Measurements from ENCODE around the gene SPARC.

SPARC gene

DNA sequence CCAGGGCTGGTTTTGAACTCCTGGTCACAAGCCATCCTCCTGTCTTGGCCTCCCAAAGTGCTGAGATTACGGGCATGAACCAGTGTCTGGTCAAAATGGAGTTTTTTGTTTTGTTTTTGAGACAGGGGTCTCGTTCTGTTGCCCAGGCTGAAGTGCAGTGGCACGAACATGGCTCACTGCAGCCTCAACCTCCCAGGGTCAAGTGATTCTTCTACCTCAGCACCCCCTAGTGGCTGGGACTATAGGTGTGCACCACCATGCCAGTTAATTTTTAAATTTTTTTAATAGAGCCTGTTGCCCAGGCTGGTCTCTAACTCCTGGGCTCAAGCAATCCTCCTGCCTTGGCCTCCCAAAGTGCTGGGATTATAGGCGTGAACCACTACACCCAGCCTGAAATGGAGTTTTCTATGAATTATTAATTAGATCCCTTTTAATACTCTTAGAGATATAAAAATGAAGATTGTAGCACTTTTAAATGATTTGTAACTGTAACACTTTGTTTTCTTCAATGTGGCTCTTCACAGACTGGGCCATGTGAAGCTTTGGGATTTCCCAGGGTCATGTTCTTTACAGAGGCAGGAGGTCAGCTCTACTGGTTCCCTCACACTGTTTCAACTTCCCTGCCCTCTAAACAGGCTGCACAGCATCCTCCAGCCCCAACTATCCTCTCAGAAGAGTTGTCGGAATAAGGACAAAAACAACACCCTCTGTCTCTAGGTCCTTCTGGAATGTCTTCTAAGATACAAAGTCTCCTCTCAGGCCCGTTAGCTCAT lies 32.7 kb upstream of the SPARC start:
- TF ChIP-seq, protein P1, sequence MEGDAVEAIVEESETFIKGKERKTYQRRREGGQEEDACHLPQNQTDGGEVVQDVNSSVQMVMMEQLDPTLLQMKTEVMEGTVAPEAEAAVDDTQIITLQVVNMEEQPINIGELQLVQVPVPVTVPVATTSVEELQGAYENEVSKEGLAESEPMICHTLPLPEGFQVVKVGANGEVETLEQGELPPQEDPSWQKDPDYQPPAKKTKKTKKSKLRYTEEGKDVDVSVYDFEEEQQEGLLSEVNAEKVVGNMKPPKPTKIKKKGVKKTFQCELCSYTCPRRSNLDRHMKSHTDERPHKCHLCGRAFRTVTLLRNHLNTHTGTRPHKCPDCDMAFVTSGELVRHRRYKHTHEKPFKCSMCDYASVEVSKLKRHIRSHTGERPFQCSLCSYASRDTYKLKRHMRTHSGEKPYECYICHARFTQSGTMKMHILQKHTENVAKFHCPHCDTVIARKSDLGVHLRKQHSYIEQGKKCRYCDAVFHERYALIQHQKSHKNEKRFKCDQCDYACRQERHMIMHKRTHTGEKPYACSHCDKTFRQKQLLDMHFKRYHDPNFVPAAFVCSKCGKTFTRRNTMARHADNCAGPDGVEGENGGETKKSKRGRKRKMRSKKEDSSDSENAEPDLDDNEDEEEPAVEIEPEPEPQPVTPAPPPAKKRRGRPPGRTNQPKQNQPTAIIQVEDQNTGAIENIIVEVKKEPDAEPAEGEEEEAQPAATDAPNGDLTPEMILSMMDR (IDR thresholded peaks at IDR 0.05; ENCODE audit: insufficient read depth, low read length, missing control alignments), result peak; percentile 45
- POLR2A ChIA-PET, result interaction anchor here (0.9 to 6.0 kb wide), 16 partner anchors 13 to 61 kb away, joined by 3 to 94 read pairs (median 12); partner anchors contain the start of genes G3BP1 and SPARC
- no peak overlapping the region for H3K4me3 ChIP-seq (ENCODE audit: low read depth, low read length)
- DNase-seq (ENCODE audit: low read depth, low spot score), result no peak
- CTCF ChIA-PET, result interaction anchor here (0.7 to 9.9 kb wide), 18 partner anchors 12 to 66 kb away, joined by 3 to 153 read pairs (median 10); no protein-coding TSS in a partner anchor

DNA sequence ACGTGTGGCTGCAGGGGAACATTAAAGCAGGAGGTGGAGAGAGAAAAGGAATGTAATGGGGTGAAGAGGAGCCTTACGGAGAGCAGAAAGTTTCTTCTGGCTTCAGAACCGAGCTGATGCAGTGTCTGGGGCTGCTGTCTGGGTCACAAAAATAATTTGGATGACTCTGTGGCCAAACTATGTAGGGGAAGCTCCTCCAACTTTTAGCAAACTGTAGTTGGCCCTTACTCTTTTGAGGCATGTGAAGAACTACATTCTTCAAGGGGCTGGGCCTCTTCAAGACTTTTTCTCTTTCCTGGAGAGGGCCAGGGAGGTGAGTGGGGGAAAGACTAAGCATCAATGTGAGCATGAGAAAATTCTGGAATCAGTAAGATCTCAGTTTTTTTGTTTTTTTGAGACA lies 31.9 kb upstream of the SPARC start:
- ChIA-PET CTCF (interaction anchor here (0.7 to 9.9 kb wide), 15 partner anchors 8 to 66 kb away, joined by 3 to 153 read pairs (median 10); no protein-coding TSS in a partner anchor), POLR2A (interaction anchor here (0.9 to 6.0 kb wide), 17 partner anchors 12 to 61 kb away, joined by 3 to 94 read pairs (median 8); partner anchors contain the start of genes G3BP1 and SPARC)
- TF ChIP-seq, protein P1 (IDR thresholded peaks at IDR 0.05; ENCODE audit: insufficient read depth, low read length, missing control alignments), result no peak
- peak; percentile 93 for DNase-seq (ENCODE audit: low read depth, low spot score)
- H3K4me3 ChIP-seq (ENCODE audit: low read depth, low read length), result peak overlapping the region; percentile 6

DNA sequence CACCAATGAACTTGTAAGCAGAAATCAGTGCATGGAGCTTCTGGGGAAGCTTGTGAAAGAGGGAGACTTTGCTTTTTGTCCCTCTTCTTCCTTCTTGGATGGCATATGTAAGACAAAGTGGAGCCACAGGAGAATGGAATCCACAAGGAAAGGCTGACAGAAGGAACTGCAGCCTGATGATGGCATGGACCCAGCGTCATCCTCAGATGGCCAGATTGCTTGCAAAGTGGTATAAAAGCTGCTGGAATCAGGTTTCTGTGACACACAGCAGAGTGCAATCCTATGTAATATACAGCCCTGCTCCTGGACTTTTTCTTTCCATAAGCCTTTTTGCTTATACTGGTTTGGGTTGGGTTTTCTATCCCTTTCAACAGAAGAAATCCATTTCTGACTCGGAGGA lies 31.4 kb upstream of the SPARC start:
- no peak for DNase-seq (ENCODE audit: low read depth, low spot score)
- CTCF ChIA-PET, result interaction anchor here (0.8 to 9.9 kb wide), 14 partner anchors 9 to 65 kb away, joined by 3 to 153 read pairs (median 10); no protein-coding TSS in a partner anchor
- TF ChIP-seq, protein P1 (IDR thresholded peaks at IDR 0.05; ENCODE audit: insufficient read depth, low read length, missing control alignments), result no peak
- peak overlapping the region; percentile 10 for H3K4me3 ChIP-seq (ENCODE audit: low read depth, low read length)
- POLR2A ChIA-PET, result interaction anchor here (0.9 to 6.0 kb wide), 16 partner anchors 12 to 60 kb away, joined by 3 to 94 read pairs (median 12); partner anchors contain the start of genes G3BP1 and SPARC

DNA sequence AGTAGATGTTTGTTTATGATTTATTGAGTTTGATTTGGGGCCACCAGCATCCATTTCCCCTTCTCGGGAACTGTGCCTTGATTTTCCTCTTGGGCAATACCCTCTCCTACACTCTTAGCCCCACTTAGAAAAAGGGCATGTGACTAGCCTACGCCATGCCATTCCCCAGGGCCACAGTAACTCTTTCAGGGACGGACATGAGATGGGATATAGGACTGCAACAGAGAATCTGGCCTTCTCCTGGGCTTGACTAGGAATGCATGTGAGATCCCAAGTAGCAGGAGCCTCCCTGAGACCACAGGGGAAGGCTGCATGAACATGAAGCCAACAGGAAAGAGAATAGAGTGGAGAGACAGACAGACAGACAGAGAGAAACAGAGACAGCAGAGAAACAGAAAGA lies 30.7 kb upstream of the SPARC start:
- POLR2A ChIA-PET, result interaction anchor here (0.6 to 6.0 kb wide), 9 partner anchors 11 to 51 kb away, joined by 3 to 94 read pairs (median 16); partner anchors contain the start of gene SPARC
- TF ChIP-seq, protein P1 (IDR thresholded peaks at IDR 0.05; ENCODE audit: insufficient read depth, low read length, missing control alignments), result no peak
- CTCF ChIA-PET, result interaction anchor here (1.3 to 9.9 kb wide), 7 partner anchors 9 to 59 kb away, joined by 3 to 153 read pairs (median 28); no protein-coding TSS in a partner anchor
- no peak for DNase-seq (ENCODE audit: low read depth, low spot score)
- no peak overlapping the region for H3K4me3 ChIP-seq (ENCODE audit: low read depth, low read length)

DNA sequence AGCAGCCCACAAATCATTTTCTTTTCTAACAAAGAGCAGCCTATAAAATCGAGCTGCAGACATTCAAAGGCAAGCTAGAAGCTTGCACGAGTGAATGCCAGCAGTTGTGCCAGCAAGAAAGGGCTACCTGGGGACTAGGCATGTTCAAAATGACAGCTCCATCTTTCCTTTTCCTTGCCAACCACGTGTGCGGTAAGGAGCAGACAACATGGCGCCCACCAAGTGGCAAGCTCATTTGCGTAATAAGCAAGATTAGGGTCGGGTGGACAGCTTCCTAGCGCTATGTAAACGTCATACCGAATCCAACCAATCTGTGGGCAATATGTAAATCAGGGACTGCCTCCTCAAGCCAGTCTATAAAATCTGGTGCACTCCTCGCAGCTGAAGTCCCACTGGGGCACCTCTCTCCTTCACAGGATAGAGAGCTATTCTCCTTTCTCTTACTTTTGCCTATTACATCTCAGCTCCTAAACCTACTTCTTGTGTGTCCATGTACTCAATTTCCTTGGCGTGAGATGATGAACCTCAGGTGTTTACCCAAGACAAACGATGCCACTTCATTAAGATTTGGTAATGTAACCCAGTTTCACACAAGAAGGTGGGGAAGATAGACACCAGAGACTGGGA lies 22.5 kb upstream of the SPARC start:
- TF ChIP-seq, protein P1 (IDR thresholded peaks at IDR 0.05; ENCODE audit: insufficient read depth, low read length, missing control alignments), result no peak
- no peak for DNase-seq (ENCODE audit: low read depth, low spot score)
- H3K4me3 ChIP-seq (ENCODE audit: low read depth, low read length), result no peak overlapping the region
- CTCF ChIA-PET, result interaction anchor here (11.9 kb wide), 1 partner anchor 9 kb away, joined by 107 read pairs; no protein-coding TSS in a partner anchor
- POLR2A ChIA-PET, result interaction anchor here (3.3 kb wide), 1 partner anchor 10 kb away, joined by 11 read pairs; no protein-coding TSS in a partner anchor

Data from AG04449 (cell line).